NCI-H2196 treated with DMSO at 0.1 percent for 48 hours (cell line): ENCODE measurements around the gene VSTM1.
A peak's percentile ranks its signal among the peaks of the same experiment; 100 is the strongest.

Experiments used
- DNase-seq: peaks from one replicate; lab custom pipeline; 2025; ENCODE audit not compliant: unreplicated experiment; lab: John Stamatoyannopoulos, UW

Gene VSTM1

GRCh38 chr19:54013866-54014265, 49.8 kb downstream of the VSTM1 start:
- DNase-seq: no peak

GRCh38 chr19:54011507-54012211, 52.0 kb downstream of the VSTM1 start:
- no peak for DNase-seq

- DNase-seq: no peak
Observed at GRCh38 chr19:54010474-54010873, 53.2 kb downstream of the VSTM1 start.

- no peak for DNase-seq
Observed at GRCh38 chr19:54009440-54009839, 54.3 kb downstream of the VSTM1 start.

- no peak for DNase-seq
Observed at GRCh38 chr19:54002495-54003315, 61.0 kb downstream of the VSTM1 start.

GRCh38 chr19:54001496-54001895, 62.2 kb downstream of the VSTM1 start:
- DNase-seq: no peak

- no peak for DNase-seq
Observed at GRCh38 chr19:53999694-54000093, 64.0 kb downstream of the VSTM1 start.

GRCh38 chr19:53998223-53998622, 65.5 kb downstream of the VSTM1 start:
- DNase-seq: no peak

- no peak for DNase-seq
Observed at GRCh38 chr19:53994811-53995210, 68.9 kb downstream of the VSTM1 start.

GRCh38 chr19:53993448-53993847, 70.2 kb downstream of the VSTM1 start:
- no peak for DNase-seq

- no peak for DNase-seq
Observed at GRCh38 chr19:53992815-53993214, 70.9 kb downstream of the VSTM1 start.

GRCh38 chr19:53992211-53992610, 71.5 kb downstream of the VSTM1 start:
- no peak for DNase-seq

GRCh38 chr19:53991224-53992113, 72.2 kb downstream of the VSTM1 start, which contains the start of gene CACNG6:
Gene CACNG6, plus strand, starts transcription at chr19:53991637. Its CDS starts 1,241 bp downstream, at chr19:53992878.
- DNase-seq: peak; percentile 53
